Fibroblast of pulmonary artery (primary cell): Measurements from ENCODE around the gene CCNY.
A peak's percentile ranks its signal among the peaks of the same experiment; 100 is the strongest.

ENCODE experiments used
- DNase-seq: peaks from one replicate; pipeline ENCODE4 v3.0.0-alpha.2; 2010; ENCODE audit warnings: low read depth
- H3K4me3 ChIP-seq: replicated peaks from 2 replicates; pipeline ENCODE4 v1.5.1; 2011; ENCODE audit warnings: low read depth, mild to moderate bottlenecking, control low read depth, low read length, moderate library complexity
- CTCF ChIP-seq: IDR thresholded peaks from 2 replicates; pipeline ENCODE4 v1.5.1; 2011; ENCODE audit warnings: mild to moderate bottlenecking, control low read depth, low read length, inconsistent platforms; ENCODE audit errors: missing control alignments

The CCNY gene

GRCh38 chr10:35460852-35461460 is 124.6 kb downstream of the CCNY start:
- no peak for TF ChIP-seq CTCF
- no peak overlapping the region for H3K4me3 ChIP-seq
- no peak for DNase-seq

DNA sequence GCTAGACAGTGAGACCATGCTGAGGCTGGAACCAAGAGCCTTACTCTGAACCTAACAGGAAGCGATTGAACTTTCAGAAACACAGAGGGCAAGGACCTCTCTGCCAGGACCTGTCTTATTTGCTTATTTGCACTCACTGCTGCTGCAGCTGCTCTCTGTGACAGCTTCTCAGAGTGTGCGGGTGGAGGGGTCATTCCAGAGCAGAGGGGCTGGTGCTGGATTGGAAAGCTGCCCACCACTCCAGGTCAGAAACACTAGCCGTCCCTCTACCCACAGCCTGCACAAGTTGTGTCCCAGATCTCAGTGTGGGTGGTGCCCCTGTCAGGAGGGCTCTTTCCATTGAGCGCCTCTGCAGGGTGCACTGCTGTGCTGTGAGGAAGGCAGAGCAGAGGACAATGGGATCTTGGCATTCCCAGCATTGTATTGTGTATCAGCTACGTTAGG is 126.2 kb downstream of the CCNY start:
- TF ChIP-seq CTCF = no peak
- no peak overlapping the region for H3K4me3 ChIP-seq
- DNase-seq = no peak

GRCh38 chr10:35463105-35463867 is 127.0 kb downstream of the CCNY start:
- H3K4me3 ChIP-seq = no peak overlapping the region
- no peak for DNase-seq
- no peak for TF ChIP-seq CTCF

DNA sequence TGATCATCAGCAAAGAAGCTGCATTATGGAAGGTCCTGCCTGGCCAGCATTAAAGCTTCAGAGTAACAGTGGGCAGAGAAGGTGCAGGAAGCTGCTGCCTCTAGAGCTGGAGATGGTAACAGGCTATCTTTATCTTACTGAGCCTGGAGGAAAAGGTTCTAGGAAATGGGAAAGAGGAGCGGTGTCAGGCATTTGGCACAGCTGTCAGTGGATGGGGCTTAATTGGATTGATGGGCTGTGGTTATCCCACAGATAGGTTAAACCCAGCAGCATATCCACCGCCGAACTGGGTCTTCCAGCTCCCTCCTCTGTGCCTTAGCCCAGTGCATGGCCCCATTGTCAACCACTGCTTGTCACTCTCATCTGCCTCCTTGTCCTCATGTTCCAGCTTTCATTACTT is 127.6 kb downstream of the CCNY start:
- no peak for DNase-seq
- no peak overlapping the region for H3K4me3 ChIP-seq
- TF ChIP-seq CTCF = no peak

DNA sequence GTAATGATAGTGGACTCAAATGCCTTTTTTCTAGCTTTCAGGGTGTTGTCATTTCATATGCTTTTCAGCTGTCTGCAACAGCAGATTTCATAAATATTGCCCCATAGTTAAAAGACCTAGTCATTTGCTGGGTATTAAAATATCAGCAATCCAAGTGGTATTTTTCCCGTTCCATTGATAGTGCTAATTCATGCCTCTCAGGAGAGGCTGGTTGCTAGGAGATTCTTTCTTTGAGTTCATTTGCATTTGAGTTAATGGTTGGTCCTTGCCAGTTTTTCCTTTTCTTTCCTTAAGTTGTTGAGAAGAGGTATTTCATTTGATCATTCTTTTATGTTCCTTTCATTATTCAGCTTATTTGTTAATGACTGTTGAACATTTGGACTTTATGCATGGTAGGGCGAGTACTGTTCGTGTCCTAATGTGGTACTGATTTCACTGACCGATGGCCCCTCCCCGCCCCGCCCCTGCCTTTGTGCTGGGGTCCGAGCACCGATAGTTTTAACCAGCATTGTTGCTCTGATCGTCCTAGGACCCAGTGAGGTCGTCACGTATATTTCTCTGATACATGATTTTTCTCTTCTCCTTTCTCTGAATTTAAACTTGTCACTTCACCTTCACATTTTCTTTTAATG is 128.6 kb downstream of the CCNY start:
- no peak overlapping the region for H3K4me3 ChIP-seq
- peak; percentile 35 for DNase-seq
- TF ChIP-seq CTCF = no peak

GRCh38 chr10:35465673-35466072 is 129.4 kb downstream of the CCNY start:
- no peak overlapping the region for H3K4me3 ChIP-seq
- no peak for TF ChIP-seq CTCF
- DNase-seq = no peak
